Heart left ventricle (tissue), 13 donors: Measurements from ENCODE around the gene ACBD3.

Experiments used
- POLR2A ChIP-seq, 2 donors: fragments of 450-650 bp; IDR thresholded peaks; one replicate each; pipeline ENCODE4 v1.6.1; 2017; ENCODE audit warnings: antibody characterized with exemption in 2 of 2, mild to moderate bottlenecking in 2 of 2, moderate library complexity in 2 of 2
- TF ChIP-seq, protein P1 (sequence below), 12 donors: fragments of 200-600 bp; sonication (generic) in 4 of 12; IDR thresholded peaks; one replicate each; pipeline versions ENCODE4 v1.5.0 to v1.8.0; 2018 to 2022; ENCODE audit warnings: antibody characterized with exemption in 12 of 12, mild to moderate bottlenecking in 5 of 12
- donor health status: ischemic (EF 13 %, LVEDD 7.1; RV severe dilation, severe dysfunction).
- donor health status: DM: no; HTN: yes; CAD: no.
- donor health status: DM: no; HTN: no; CAD: no.
- donor health status: ischemic (EF 25% LVEDD 6.9; RV normal size, moderate dysfunction).
- donor health status: ischemic (EF 25% LVEDD 5.7; RV mildly dilated, moderate dysfunction).
- donor health status: ischemic (EF 35%, LVEDD 5.7; RV mildly dilated, moderate dysfunction).
- donor health status: nonischemic (EF 11% LVEDD 7.7; RV severe dilation, severe dysfunction).
- donor health status: DM: yes; HTN: yes; CAD: no.
- donor health status: PGD.
- donor health status: ischemic (EF 29% LVEDD 5.4; RV normal size, mild dysfunction).
- donor health status: nonischemic (EF 23%, LVEDD 6.1; RV moderate dilation, normal function).

DNA sequence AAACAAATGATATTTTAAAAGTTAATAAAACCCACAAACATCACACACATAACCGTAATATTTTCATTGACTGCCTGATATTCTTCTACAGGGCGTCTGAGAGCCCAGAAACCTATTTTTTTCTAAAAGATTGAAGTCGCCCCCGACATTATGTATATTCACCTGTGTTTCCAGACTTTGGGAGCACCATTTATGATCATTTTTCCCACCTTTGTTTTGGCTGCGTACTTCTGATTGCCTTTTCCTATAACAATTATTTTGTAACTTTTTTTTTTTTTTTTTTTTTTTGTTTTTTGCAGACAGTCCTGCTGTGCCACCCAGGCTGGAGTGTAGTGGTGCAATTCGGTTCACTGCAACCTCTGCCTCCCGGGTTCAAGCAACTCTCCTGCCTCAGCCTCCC is 839 bp upstream of the ACBD3 start:
- TF ChIP-seq, protein P1, sequence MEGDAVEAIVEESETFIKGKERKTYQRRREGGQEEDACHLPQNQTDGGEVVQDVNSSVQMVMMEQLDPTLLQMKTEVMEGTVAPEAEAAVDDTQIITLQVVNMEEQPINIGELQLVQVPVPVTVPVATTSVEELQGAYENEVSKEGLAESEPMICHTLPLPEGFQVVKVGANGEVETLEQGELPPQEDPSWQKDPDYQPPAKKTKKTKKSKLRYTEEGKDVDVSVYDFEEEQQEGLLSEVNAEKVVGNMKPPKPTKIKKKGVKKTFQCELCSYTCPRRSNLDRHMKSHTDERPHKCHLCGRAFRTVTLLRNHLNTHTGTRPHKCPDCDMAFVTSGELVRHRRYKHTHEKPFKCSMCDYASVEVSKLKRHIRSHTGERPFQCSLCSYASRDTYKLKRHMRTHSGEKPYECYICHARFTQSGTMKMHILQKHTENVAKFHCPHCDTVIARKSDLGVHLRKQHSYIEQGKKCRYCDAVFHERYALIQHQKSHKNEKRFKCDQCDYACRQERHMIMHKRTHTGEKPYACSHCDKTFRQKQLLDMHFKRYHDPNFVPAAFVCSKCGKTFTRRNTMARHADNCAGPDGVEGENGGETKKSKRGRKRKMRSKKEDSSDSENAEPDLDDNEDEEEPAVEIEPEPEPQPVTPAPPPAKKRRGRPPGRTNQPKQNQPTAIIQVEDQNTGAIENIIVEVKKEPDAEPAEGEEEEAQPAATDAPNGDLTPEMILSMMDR (IDR thresholded peaks at IDR 0.05), result no peak
- TF ChIP-seq POLR2A (IDR thresholded peaks at IDR 0.05), result no peak
